ENCODE results near the gene C11orf58.
A peak's percentile ranks its signal among the peaks of the same experiment; 100 is the strongest.

Gene C11orf58

GRCh38 chr11:16738193-16738946 lies at the start of gene C11orf58:
C11orf58 (plus strand) TSS chr11:16738647; CDS start chr11:16738779, 132 bp downstream.
- peak; percentile 84 to 88 for DNase-seq (ENCODE audit: low read depth in 2 of 2, low spot score in 1 of 2)

GRCh38 chr11:16690086-16690485 lies 48.4 kb upstream of the C11orf58 start:
- DNase-seq (ENCODE audit: low read depth in 2 of 2, low spot score in 1 of 2), result no peak

- DNase-seq (ENCODE audit: low read depth in 2 of 2, low spot score in 1 of 2), result no peak
Measured at GRCh38 chr11:16703795-16704194, 34.7 kb upstream of the C11orf58 start.

GRCh38 chr11:16713594-16713993 lies 24.9 kb upstream of the C11orf58 start:
- no peak for DNase-seq (ENCODE audit: low read depth in 2 of 2, low spot score in 1 of 2)

- no peak for DNase-seq (ENCODE audit: low read depth in 2 of 2, low spot score in 1 of 2)
Measured at GRCh38 chr11:16722581-16723344, 15.7 kb upstream of the C11orf58 start.

GRCh38 chr11:16727806-16728205 lies 10.6 kb upstream of the C11orf58 start:
- DNase-seq (ENCODE audit: low read depth in 2 of 2, low spot score in 1 of 2), result no peak

GRCh38 chr11:16737818-16738192 lies 642 bp upstream of the C11orf58 start:
- DNase-seq (ENCODE audit: low read depth in 2 of 2, low spot score in 1 of 2), result no peak

- no peak for DNase-seq (ENCODE audit: low read depth in 2 of 2, low spot score in 1 of 2)
Measured at GRCh38 chr11:16738947-16739815, 734 bp downstream of the C11orf58 start.

- DNase-seq (ENCODE audit: low read depth in 2 of 2, low spot score in 1 of 2), result no peak
Measured at GRCh38 chr11:16741473-16741872, 3.0 kb downstream of the C11orf58 start.

GRCh38 chr11:16743478-16743877 lies 5.0 kb downstream of the C11orf58 start:
- DNase-seq (ENCODE audit: low read depth in 2 of 2, low spot score in 1 of 2), result no peak

- no peak for DNase-seq (ENCODE audit: low read depth in 2 of 2, low spot score in 1 of 2)
Measured at GRCh38 chr11:16744128-16744725, 5.8 kb downstream of the C11orf58 start.

- DNase-seq (ENCODE audit: low read depth in 2 of 2, low spot score in 1 of 2), result no peak
Measured at GRCh38 chr11:16745950-16746605, 7.6 kb downstream of the C11orf58 start.

- no peak for DNase-seq (ENCODE audit: low read depth in 2 of 2, low spot score in 1 of 2)
Measured at GRCh38 chr11:16749092-16749491, 10.6 kb downstream of the C11orf58 start.

GRCh38 chr11:16749666-16750065 lies 11.2 kb downstream of the C11orf58 start:
- DNase-seq (ENCODE audit: low read depth in 2 of 2, low spot score in 1 of 2), result no peak

- DNase-seq (ENCODE audit: low read depth in 2 of 2, low spot score in 1 of 2), result no peak
Measured at GRCh38 chr11:16750417-16750816, 12.0 kb downstream of the C11orf58 start.

- no peak for DNase-seq (ENCODE audit: low read depth in 2 of 2, low spot score in 1 of 2)
Measured at GRCh38 chr11:16758382-16759024, 20.1 kb downstream of the C11orf58 start.

GRCh38 chr11:16759857-16760508 lies 21.5 kb downstream of the C11orf58 start:
- DNase-seq (ENCODE audit: low read depth in 2 of 2, low spot score in 1 of 2), result no peak

GRCh38 chr11:16763746-16764145 lies 25.3 kb downstream of the C11orf58 start:
- DNase-seq (ENCODE audit: low read depth in 2 of 2, low spot score in 1 of 2), result no peak

GRCh38 chr11:16764888-16765287 lies 26.4 kb downstream of the C11orf58 start:
- no peak for DNase-seq (ENCODE audit: low read depth in 2 of 2, low spot score in 1 of 2)

GRCh38 chr11:16767137-16767536 lies 28.7 kb downstream of the C11orf58 start:
- no peak for DNase-seq (ENCODE audit: low read depth in 2 of 2, low spot score in 1 of 2)
